Hematopoietic multipotent progenitor cell (in vitro differentiated cells): ENCODE measurements around the gene POLR1C. TPM values are rescaled to one million over a fixed set of nuclear protein-coding genes. Genes with fewer than 3 reads are reported as not detected.
"Not testable (repeated sequence)": the region's sequence is repeated elsewhere in the genome, so short reads cannot be mapped to it uniquely, and the experiment has no call there.

Source experiments
- DNase-seq, 3 donors: peaks; one replicate each; pipeline ENCODE4 v3.0.0-alpha.2; 2011 to 2015; ENCODE audit warnings: low read depth in 2 of 3, low spot score in 2 of 3
- small RNA-seq: library from RNA; depleted of rRNA; stranded (forward); fragments of <200 nt; gene quantifications from one replicate; pipeline ENCODE3, GENCODE V24; 2012
- total RNA-seq: library from RNA; depleted of rRNA; stranded (reverse); fragments of >200 nt; gene quantifications from one replicate; pipeline ENCODE4 v1.2.3, GENCODE V29; 2012

The POLR1C gene
- total RNA-seq, 1 donor, result 17.5 TPM

DNA sequence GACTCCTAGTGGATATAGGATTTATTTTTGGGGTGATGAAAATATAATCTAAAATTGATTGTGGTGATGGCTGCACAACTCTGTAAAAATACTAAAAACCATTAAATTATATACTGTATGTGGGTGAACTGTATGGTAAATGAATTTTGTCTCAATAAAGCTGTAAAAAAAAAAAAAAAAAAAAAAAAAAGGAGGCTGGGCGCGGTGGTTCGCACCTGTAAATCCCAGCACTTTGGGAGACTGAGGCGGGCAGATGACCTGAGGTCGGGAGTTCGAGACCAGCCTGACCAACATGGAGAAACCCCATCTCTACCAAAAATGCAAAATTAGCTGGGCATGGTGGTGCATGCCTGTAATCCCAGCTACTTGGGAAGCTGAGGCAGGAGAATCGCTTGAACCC lies 40.7 kb downstream of the POLR1C start:
- DNase-seq, result not testable (repeated sequence)

GRCh38 chr6:43559328-43559727 lies 42.4 kb downstream of the POLR1C start:
- no peak for DNase-seq

DNA sequence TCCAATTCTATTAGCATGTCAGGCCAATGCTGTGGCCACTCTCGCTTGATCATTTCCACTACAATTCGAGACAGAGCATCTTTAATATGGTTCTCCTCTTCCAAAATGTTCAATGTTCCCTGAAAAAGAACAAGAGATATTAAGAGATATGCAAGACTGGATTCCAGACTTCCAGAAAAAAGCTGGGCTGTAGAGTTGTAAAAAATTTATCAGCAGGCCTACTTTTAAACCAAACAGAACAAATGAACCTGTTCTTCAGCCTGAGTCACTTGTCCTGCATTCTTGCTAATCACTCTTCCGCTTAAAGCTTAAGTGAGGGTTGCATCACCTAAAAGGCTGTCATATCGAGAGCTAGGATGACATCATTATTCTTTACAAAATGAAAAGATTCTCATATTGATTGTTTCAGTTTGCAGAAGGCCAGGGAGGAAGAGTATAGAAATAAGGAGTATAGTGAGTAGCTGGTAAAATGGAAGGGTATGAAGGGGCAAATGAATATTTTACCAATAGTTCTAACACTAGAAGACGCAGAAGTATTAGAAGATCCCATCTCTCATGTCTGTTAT lies 54.1 kb downstream of the POLR1C start:
- no peak for DNase-seq

Small RNAs within 50 kb of the gene (small RNA-seq; reads per million reads assigned to genes)
- not detected for gene RF00426
- gene RNU6-1113P, result not detected

Other genes with a start within 250 kb of the POLR1C start
- gene SLC22A7, start 218.8 kb upstream of the POLR1C start, total RNA-seq, result not detected
- 0.27 TPM for gene CRIP3, start 208.3 kb upstream of the POLR1C start, total RNA-seq
- gene ZNF318, start 147.4 kb upstream of the POLR1C start, total RNA-seq, result 6.7 TPM
- gene ABCC10, start 89.5 kb upstream of the POLR1C start, total RNA-seq, result 25.9 TPM
- 0.27 TPM for gene DLK2, start 61.5 kb upstream of the POLR1C start, total RNA-seq
- 29.9 TPM for gene TJAP1, start 39.5 kb upstream of the POLR1C start, total RNA-seq
- 0.27 TPM for gene LRRC73, start 6.7 kb upstream of the POLR1C start, total RNA-seq
- 158 TPM for gene YIPF3, start 163 bp upstream of the POLR1C start, total RNA-seq
- gene XPO5, start 58.9 kb downstream of the POLR1C start, total RNA-seq, result 24.2 TPM
- gene POLH, start 59.1 kb downstream of the POLR1C start, total RNA-seq, result 8.3 TPM
- gene GTPBP2, start 112.2 kb downstream of the POLR1C start, total RNA-seq, result 64.1 TPM
- 33.1 TPM for gene MAD2L1BP, start 118.8 kb downstream of the POLR1C start, total RNA-seq
- 0.27 TPM for gene RSPH9, start 127.9 kb downstream of the POLR1C start, total RNA-seq
- gene MRPS18A, start 170.7 kb downstream of the POLR1C start, total RNA-seq, result 60.9 TPM